AG09309 (cell line): ENCODE data around the gene HIPK2.

Experiments
- DNase-seq: peaks from one replicate; pipeline ENCODE4 v3.0.0-alpha.2; 2010; ENCODE audit warnings: low read depth
- H3K4me3 ChIP-seq: 2 replicates; pipeline ENCODE4 v1.5.1; 2011; ENCODE audit warnings: mild to moderate bottlenecking, low read depth, low read length, moderate library complexity; ENCODE audit not compliant: control insufficient read depth
- CTCF ChIP-seq: IDR thresholded peaks from 2 replicates; pipeline ENCODE4 v1.5.1; 2011; ENCODE audit warnings: mild to moderate bottlenecking, low read depth, low read length, inconsistent platforms; ENCODE audit not compliant: insufficient read depth, control insufficient read depth; ENCODE audit errors: missing control alignments

Gene HIPK2

DNA sequence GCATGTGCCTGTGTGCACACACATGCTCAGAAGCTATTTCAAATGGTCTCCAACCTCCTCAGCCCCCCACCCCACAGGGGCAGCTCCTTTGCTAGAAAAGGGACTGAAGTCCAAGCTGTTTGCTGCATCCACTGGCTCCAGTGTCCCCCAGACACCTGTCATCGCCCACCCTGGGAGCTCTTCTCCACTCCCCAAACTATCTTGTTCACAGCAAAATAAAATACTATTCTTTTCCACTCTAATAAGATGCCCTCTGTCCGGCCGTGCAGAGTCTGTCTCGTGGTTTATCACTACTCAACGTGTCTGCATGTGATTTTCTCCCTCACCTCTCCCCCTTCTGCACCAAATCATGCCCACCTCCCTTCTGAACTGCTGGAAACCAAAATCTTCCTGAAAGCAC, 25.6 kb downstream of the HIPK2 start:
- H3K4me3 ChIP-seq, result no peak overlapping the region
- DNase-seq, result no peak
- no peak for TF ChIP-seq CTCF

DNA sequence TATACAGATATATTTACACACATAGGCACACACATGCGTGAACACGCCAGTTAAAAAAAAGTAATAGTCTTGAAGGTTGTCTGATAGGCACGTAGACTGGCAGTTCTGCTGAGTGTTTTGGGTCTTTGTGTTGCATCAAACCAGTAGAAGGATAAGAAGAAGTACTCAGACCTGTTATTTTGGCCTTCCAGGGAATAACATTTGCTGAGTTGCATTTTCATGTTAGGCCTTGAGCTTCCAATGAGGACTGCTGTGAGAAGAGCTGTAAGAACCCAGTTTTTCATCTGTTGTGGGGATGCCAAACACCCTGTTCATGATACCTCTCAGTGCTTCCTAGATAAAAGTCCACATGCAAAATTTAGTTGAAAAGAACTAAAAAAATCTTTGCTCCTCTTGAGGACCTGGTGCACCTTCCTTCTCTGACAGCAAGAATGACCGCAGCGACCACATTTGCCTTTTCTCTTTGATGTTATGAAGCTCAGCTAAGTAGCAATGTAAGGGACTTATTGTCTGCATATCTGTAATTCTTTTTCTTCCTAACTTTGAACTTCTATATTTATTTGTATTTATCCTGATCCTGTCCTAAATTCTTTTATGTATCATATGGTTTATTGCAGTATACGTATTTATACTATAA, 27.2 kb downstream of the HIPK2 start:
- no peak for TF ChIP-seq CTCF
- H3K4me3 ChIP-seq, result no peak overlapping the region
- no peak for DNase-seq

GRCh38 chr7:139749545-139749944, 28.3 kb downstream of the HIPK2 start:
- H3K4me3 ChIP-seq, result no peak overlapping the region
- no peak for DNase-seq
- no peak for TF ChIP-seq CTCF

- DNase-seq, result no peak
- H3K4me3 ChIP-seq, result no peak overlapping the region
- TF ChIP-seq CTCF, result no peak
Observed at GRCh38 chr7:139748941-139749340, 28.9 kb downstream of the HIPK2 start.

GRCh38 chr7:139748373-139748765, 29.4 kb downstream of the HIPK2 start:
- no peak overlapping the region for H3K4me3 ChIP-seq
- no peak for DNase-seq

GRCh38 chr7:139747662-139748372, 30.0 kb downstream of the HIPK2 start:
- no peak for TF ChIP-seq CTCF
- DNase-seq, result no peak

More at GRCh38 chr7:139748373-139748765, 29.4 kb downstream of the HIPK2 start:
- no peak for TF ChIP-seq CTCF

GRCh38 chr7:139746652-139747051, 31.1 kb downstream of the HIPK2 start:
- DNase-seq, result no peak
- H3K4me3 ChIP-seq, result no peak overlapping the region
- no peak for TF ChIP-seq CTCF

More at GRCh38 chr7:139747662-139748372, 30.0 kb downstream of the HIPK2 start:
- H3K4me3 ChIP-seq, result no peak overlapping the region
